K562 (cell line): ENCODE data around the gene FOXD4L4. TPM values are rescaled to one million over a fixed set of nuclear protein-coding genes. Genes with fewer than 3 reads are reported as not detected.
"Not testable (repeated sequence)": the region's sequence is repeated elsewhere in the genome, so short reads cannot be mapped to it uniquely, and the experiment has no call there.

Experiments used
- ATAC-seq: fragments of 200-7000 bp; cut with Tn5 transposase; 3 replicates; pipeline ENCODE4 v1.9.1; 2020; ENCODE audit warnings: moderate library complexity
- BruUV-seq: library from RNA; stranded (reverse); fragments of 400-500 nt; replicated peaks from 2 replicates; lab custom pipeline; 2021; lab: Mats Ljungman, UMichigan
- CTCF ChIA-PET: fragments of 300-600 bp; formaldehyde crosslinking; extraction: SDS; loops from one replicate; lab custom pipeline; 2021; ENCODE audit warnings: low intra/inter-chr PET ratio; lab: Yijun Ruan, JAX
- POLR2A ChIA-PET: fragments of 300-600, 350-650 bp; sonication (Branson Sonifier 250); formaldehyde crosslinking; extraction: SDS; loops from one replicate; lab custom pipeline; 2021; ENCODE audit warnings: antibody characterized with exemption, inconsistent platforms; lab: Yijun Ruan, JAX
- DNase-seq, 4 experiments: peaks; one replicate each; pipeline versions ENCODE4 v3.0.0 to v3.0.0-alpha.2; 2011 to 2018; ENCODE audit warnings: low spot score in 3 of 4, mixed read lengths in 3 of 4; ENCODE audit errors: extremely low read depth in 1 of 4
- FAIRE-seq: peaks from 2 replicates; lab custom pipeline; 2011; peaks lifted over from hg19 to GRCh38; lab: Jason Lieb, UNC
- H2AFZ ChIP-seq: 2 replicates; pipeline ENCODE4 v1.6.0; 2011; ENCODE audit warnings: low read depth, low read length, control low read depth, inconsistent platforms
- H3K27ac ChIP-seq: fragments of 200-600 bp; 3 replicates; pipeline ENCODE4 v1.8.0; 2011; ENCODE audit warnings: low read depth, mild to moderate bottlenecking, control low read depth, inconsistent platforms, low read length, moderate library complexity, mixed read lengths; ENCODE audit errors: extremely low read depth
- H3K27me3 ChIP-seq, 2 experiments: fragments of 300-600 bp in 1 of 2; 2 replicates in 1 of 2; 3 replicates in 1 of 2; pipeline versions ENCODE4 v1.6.0 to v1.8.0; 2011; ENCODE audit warnings: inconsistent platforms in 2 of 2, low read length in 2 of 2, mild to moderate bottlenecking in 1 of 2, mixed read lengths in 1 of 2, moderate library complexity in 1 of 2; ENCODE audit not compliant: control insufficient read depth in 2 of 2, insufficient read depth in 2 of 2
- H3K36me3 ChIP-seq: fragments of 300-600 bp; 3 replicates; pipeline ENCODE4 v1.8.0; 2011; ENCODE audit warnings: mild to moderate bottlenecking, low read length, inconsistent platforms; ENCODE audit not compliant: control insufficient read depth, insufficient read depth
- H3K4me1 ChIP-seq, 2 experiments: fragments of 200-600 bp in 1 of 2; replicated peaks in 1 of 2; 2 replicates in 1 of 2; 3 replicates in 1 of 2; pipeline versions ENCODE4 v1.5.1 to v1.8.0; 2011; ENCODE audit warnings: inconsistent platforms in 2 of 2, low read length in 2 of 2, mild to moderate bottlenecking in 1 of 2, mixed read lengths in 1 of 2, moderate library complexity in 1 of 2; ENCODE audit not compliant: control insufficient read depth in 2 of 2, insufficient read depth in 2 of 2
- H3K4me2 ChIP-seq: 2 replicates; pipeline ENCODE4 v1.6.1; 2011; ENCODE audit warnings: low read length, control low read depth, inconsistent platforms, mixed read lengths; ENCODE audit not compliant: insufficient read depth
- H3K4me3 ChIP-seq: fragments of 200-600 bp; sonication (generic), shearing (Covaris generic); 2 replicates; pipeline ENCODE4 v1.5.1; 2016; ENCODE audit warnings: control low read depth, inconsistent platforms
- H3K79me2 ChIP-seq: fragments of 200-600 bp; 3 replicates; pipeline ENCODE4 v1.8.0; 2011; ENCODE audit warnings: low read length, inconsistent platforms; ENCODE audit not compliant: control insufficient read depth, insufficient read depth
- H3K9ac ChIP-seq, 2 experiments: 2 replicates each; pipeline versions ENCODE4 v1.6.0 to v1.6.1; 2011; ENCODE audit warnings: low read depth in 2 of 2, low read length in 2 of 2, control low read depth in 1 of 2, inconsistent platforms in 1 of 2, mild to moderate bottlenecking in 1 of 2, mixed read lengths in 1 of 2; ENCODE audit not compliant: insufficient read depth in 1 of 2
- H3K9me1 ChIP-seq: one replicate; pipeline ENCODE4 v1.6.0; 2011; ENCODE audit warnings: inconsistent platforms, mild to moderate bottlenecking, low read length, moderate library complexity; ENCODE audit not compliant: control insufficient read depth, insufficient read depth
- H3K9me3 ChIP-seq: replicated peaks from 2 replicates; pipeline ENCODE4 v1.5.1; 2011; ENCODE audit warnings: low read depth, low read length, inconsistent platforms; ENCODE audit not compliant: control insufficient read depth, insufficient read depth
- H4K20me1 ChIP-seq: replicated peaks from 2 replicates; pipeline ENCODE4 v1.6.1; 2011; ENCODE audit warnings: low read length, inconsistent platforms, mixed read lengths; ENCODE audit not compliant: control insufficient read depth, insufficient read depth
- WGBS: fragments of 100-300 bp; shearing (Covaris generic); methylation state at CpG from one replicate; pipeline ENCODE4 v1.1.6; 2016; ENCODE audit warnings: low coverage, mixed read lengths; ENCODE audit not compliant: insufficient coverage; ENCODE audit errors: missing lambda C conversion rate; 5-methylcytosine and 5-hydroxymethylcytosine counted together
- in situ Hi-C: fragments of 300-500 bp; cut with MboI; formaldehyde crosslinking; loops from 4 replicates; pipeline ENCODE4 v1.15.0; 2018; ENCODE audit warnings: inconsistent platforms, mixed read lengths
- intact Hi-C: fragments of 100-400 bp; cut with micrococcal nuclease; formaldehyde crosslinking; loops from 2 replicates; pipeline ENCODE4 v1.14.2; 2022
- polyA plus RNA-seq, 8 experiments: library from polyadenylated mRNA; depleted of rRNA in 4 of 8; stranded (reverse) in 5 of 8; unstranded in 3 of 8; fragments of >200 nt; fragmentation: Nextera tagmentation in 2 of 8; fragmentation: Illumina TruSeq in 1 of 8; extraction: Ambion mirVana in 2 of 8; extraction: Trizol in 1 of 8; gene quantifications; 2 replicates each; pipeline versions ENCODE4 v1.2.1 to v1.2.3, GENCODE V29; 2011 to 2014; ENCODE audit warnings: inconsistent platforms in 1 of 8, missing spikeins in 1 of 8
- total RNA-seq, 7 experiments: library from RNA; depleted of rRNA in 6 of 7; stranded (reverse); fragments of >200 nt in 6 of 7; fragmentation: Illumina TruSeq in 2 of 7; extraction: Trizol in 2 of 7; gene quantifications; 2 replicates each; pipeline versions ENCODE4 v1.2.1 to v1.2.3, GENCODE V29; 2011 to 2021; ENCODE audit warnings: low replicate concordance in 1 of 7

Gene FOXD4L4
- total and polyA plus RNA-seq, 9 of the 15 experiments (the other 6 are each of a cell fraction or from before 2014, with no cell fraction given) = 0.07 to 0.14 TPM; not detected in 7

GRCh38 chr9:65738133-65738532 is 1.2 kb downstream of the FOXD4L4 start:
- H3K79me2 ChIP-seq, POLR2A ChIA-PET, H3K36me3 ChIP-seq, ATAC-seq, H3K27ac ChIP-seq, BruUV-seq, H3K4me2 ChIP-seq, H3K9me3 ChIP-seq, H3K9ac ChIP-seq, CTCF ChIA-PET, H2AFZ ChIP-seq, H3K4me3 ChIP-seq, H3K27me3 ChIP-seq, H3K4me1 ChIP-seq, FAIRE-seq, H3K9me1 ChIP-seq, intact Hi-C loops, H4K20me1 ChIP-seq, DNase-seq: not testable (repeated sequence)
- WGBS = no CpG with 5 or more reads among the region's 27 CpGs
- in situ Hi-C loops = loop anchor here (5.0 kb wide), 1 partner anchor 451 kb away; the partner anchor contains the start of gene FOXD4L5

Other genes with a start within 250 kb of the FOXD4L4 start
- 34.7 and 38.7 TPM in 2 replicates for gene ZNG1E, start 61.2 kb upstream of the FOXD4L4 start, total RNA-seq (2014; rRNA removed)
- gene ZNG1E, start 61.2 kb upstream of the FOXD4L4 start, total RNA-seq (2014; rRNA removed; fragmentation: Illumina TruSeq; extraction: Trizol) = 67.9 and 72.3 TPM in 2 replicates
- 53.0 and 57.3 TPM in 2 replicates for gene ZNG1E, start 61.2 kb upstream of the FOXD4L4 start, total RNA-seq (2015; rRNA removed; fragmentation: Illumina TruSeq; extraction: Trizol)
- gene ZNG1E, start 61.2 kb upstream of the FOXD4L4 start, total RNA-seq (2021) = 39.1 and 42.1 TPM in 2 replicates
- 50.0 and 52.4 TPM in 2 replicates for gene ZNG1E, start 61.2 kb upstream of the FOXD4L4 start, polyA plus RNA-seq (2011; rRNA removed)
- gene ZNG1E, start 61.2 kb upstream of the FOXD4L4 start, polyA plus RNA-seq (2014; fragmentation: Illumina TruSeq; extraction: Trizol) = 43.4 and 45.7 TPM in 2 replicates
- 100 to 1,000 TPM; 104 to 108 TPM for gene ZNG1E, start 61.2 kb upstream of the FOXD4L4 start, polyA plus RNA-seq (2014; fragmentation: Nextera tagmentation; extraction: Ambion mirVana)
- gene ZNG1E, start 61.2 kb upstream of the FOXD4L4 start, polyA plus RNA-seq (2014; rRNA removed) = 40.0 and 47.5 TPM in 2 replicates